Stimulated activated effector memory CD8-positive, alpha-beta T cell treated with anti-CD3 and anti-CD28 coated beads, Interleukin-12 subunit alpha, Interleukin-12 subunit beta, amount 100 ng/mL, for 72 hours (primary cell): ENCODE measurements around the gene CAMKMT.

Experiments used
- ATAC-seq: fragments of 150-1000 bp; cut with Tn5 transposase; 2 replicates; pipeline ENCODE4 v1.10.0; 2021
- DNase-seq, 2 donors: peaks; one replicate each; pipeline ENCODE4 v3.0.0; 2021 to 2022; ENCODE audit warnings: low spot score in 2 of 2
- H3K27ac Mint-ChIP-seq: one replicate; pipeline ENCODE4 v1.8.0; 2022; ENCODE audit warnings: mild to moderate bottlenecking, mixed read lengths
- H3K36me3 Mint-ChIP-seq: one replicate; pipeline ENCODE4 v1.8.0; 2022; ENCODE audit warnings: mild to moderate bottlenecking, mixed read lengths
- H3K4me1 Mint-ChIP-seq: one replicate; pipeline ENCODE4 v1.8.0; 2022; ENCODE audit warnings: mixed read lengths
- H3K4me3 Mint-ChIP-seq: one replicate; pipeline ENCODE4 v1.8.0; 2022; ENCODE audit warnings: mild to moderate bottlenecking, mixed read lengths
- H3K9me3 Mint-ChIP-seq: one replicate; pipeline ENCODE4 v1.8.0; 2022; ENCODE audit warnings: mixed read lengths

Gene CAMKMT

GRCh38 chr2:44672431-44672830 is 310.7 kb downstream of the CAMKMT start:
- H3K4me1 Mint-ChIP-seq = peaks cover 13% of the 10 kb centered on the region
- H3K36me3 Mint-ChIP-seq = no peaks in the 10 kb centered on the region
- ATAC-seq (no peak), DNase-seq (no peak)
- H3K4me3 Mint-ChIP-seq = no peak overlapping the region
- no peaks in the 10 kb centered on the region for H3K9me3 Mint-ChIP-seq
- no peak overlapping the region for H3K27ac Mint-ChIP-seq

GRCh38 chr2:44674473-44675284 is 312.9 kb downstream of the CAMKMT start:
- Mint-ChIP-seq H3K4me3 (no peak overlapping the region), H3K9me3 (no peaks in the 10 kb centered on the region), H3K27ac (no peak overlapping the region), H3K4me1 (peaks cover 7% of the 10 kb centered on the region), H3K36me3 (no peaks in the 10 kb centered on the region)
- ATAC-seq (no peak), DNase-seq (no peak)

- Mint-ChIP-seq H3K4me3 (no peak overlapping the region), H3K36me3 (no peaks in the 10 kb centered on the region), H3K27ac (no peak overlapping the region), H3K4me1 (peaks cover 7% of the 10 kb centered on the region), H3K9me3 (no peaks in the 10 kb centered on the region)
- ATAC-seq = no peak
- no peak for DNase-seq
These were observed 314.6 kb downstream of the CAMKMT start for GRCh38 chr2:44676379-44676778.

GRCh38 chr2:44679584-44679983 is 317.8 kb downstream of the CAMKMT start:
- Mint-ChIP-seq H3K4me1 (no peaks in the 10 kb centered on the region), H3K9me3 (no peaks in the 10 kb centered on the region), H3K36me3 (no peaks in the 10 kb centered on the region), H3K27ac (no peak overlapping the region), H3K4me3 (no peak overlapping the region)
- no peak for DNase-seq
- no peak for ATAC-seq

- no peaks in the 10 kb centered on the region for H3K36me3 Mint-ChIP-seq
- ATAC-seq (no peak), DNase-seq (no peak)
- H3K4me3 Mint-ChIP-seq = no peak overlapping the region
- H3K27ac Mint-ChIP-seq = no peak overlapping the region
- no peaks in the 10 kb centered on the region for H3K9me3 Mint-ChIP-seq
- no peaks in the 10 kb centered on the region for H3K4me1 Mint-ChIP-seq
These were observed 318.2 kb downstream of the CAMKMT start for GRCh38 chr2:44679990-44680389.

GRCh38 chr2:44680424-44680971 is 318.8 kb downstream of the CAMKMT start:
- no peaks in the 10 kb centered on the region for H3K4me1 Mint-ChIP-seq
- no peak for ATAC-seq
- H3K27ac Mint-ChIP-seq = no peak overlapping the region
- H3K9me3 Mint-ChIP-seq = no peaks in the 10 kb centered on the region
- no peak for DNase-seq
- no peak overlapping the region for H3K4me3 Mint-ChIP-seq
- H3K36me3 Mint-ChIP-seq = no peaks in the 10 kb centered on the region

- ATAC-seq (no peak), DNase-seq (no peak)
- Mint-ChIP-seq H3K27ac (no peak overlapping the region), H3K36me3 (no peaks in the 10 kb centered on the region), H3K9me3 (no peaks in the 10 kb centered on the region), H3K4me3 (no peak overlapping the region), H3K4me1 (no peaks in the 10 kb centered on the region)
These were observed 319.3 kb downstream of the CAMKMT start for GRCh38 chr2:44680983-44681531.

- ATAC-seq (no peak), DNase-seq (no peak)
- Mint-ChIP-seq H3K9me3 (no peaks in the 10 kb centered on the region), H3K4me3 (no peak overlapping the region), H3K36me3 (no peaks in the 10 kb centered on the region), H3K27ac (no peak overlapping the region), H3K4me1 (no peaks in the 10 kb centered on the region)
These were observed 320.7 kb downstream of the CAMKMT start for GRCh38 chr2:44682459-44682858.

- no peak overlapping the region for H3K4me3 Mint-ChIP-seq
- no peak overlapping the region for H3K27ac Mint-ChIP-seq
- H3K9me3 Mint-ChIP-seq = no peaks in the 10 kb centered on the region
- H3K36me3 Mint-ChIP-seq = no peaks in the 10 kb centered on the region
- ATAC-seq = no peak
- H3K4me1 Mint-ChIP-seq = no peaks in the 10 kb centered on the region
- DNase-seq = no peak
These were observed 322.8 kb downstream of the CAMKMT start for GRCh38 chr2:44684559-44684958.

GRCh38 chr2:44686561-44686960 is 324.8 kb downstream of the CAMKMT start:
- Mint-ChIP-seq H3K27ac (no peak overlapping the region), H3K4me3 (no peak overlapping the region), H3K9me3 (no peaks in the 10 kb centered on the region), H3K36me3 (no peaks in the 10 kb centered on the region), H3K4me1 (no peaks in the 10 kb centered on the region)
- DNase-seq = no peak
- no peak for ATAC-seq

GRCh38 chr2:44687686-44688455 is 326.1 kb downstream of the CAMKMT start:
- Mint-ChIP-seq H3K4me3 (no peak overlapping the region), H3K4me1 (no peaks in the 10 kb centered on the region), H3K36me3 (no peaks in the 10 kb centered on the region), H3K27ac (no peak overlapping the region), H3K9me3 (no peaks in the 10 kb centered on the region)
- DNase-seq (no peak), ATAC-seq (no peak)

- Mint-ChIP-seq H3K4me3 (no peak overlapping the region), H3K36me3 (no peaks in the 10 kb centered on the region), H3K4me1 (no peaks in the 10 kb centered on the region), H3K9me3 (no peaks in the 10 kb centered on the region), H3K27ac (no peak overlapping the region)
- ATAC-seq (no peak), DNase-seq (no peak)
These were observed 326.8 kb downstream of the CAMKMT start for GRCh38 chr2:44688456-44689124.

- no peaks in the 10 kb centered on the region for H3K9me3 Mint-ChIP-seq
- H3K27ac Mint-ChIP-seq = no peak overlapping the region
- no peaks in the 10 kb centered on the region for H3K4me1 Mint-ChIP-seq
- no peak for DNase-seq
- ATAC-seq = no peak
- H3K4me3 Mint-ChIP-seq = no peak overlapping the region
- no peaks in the 10 kb centered on the region for H3K36me3 Mint-ChIP-seq
These were observed 327.8 kb downstream of the CAMKMT start for GRCh38 chr2:44689516-44689915.

GRCh38 chr2:44691174-44691785 is 329.5 kb downstream of the CAMKMT start:
- Mint-ChIP-seq H3K9me3 (no peaks in the 10 kb centered on the region), H3K27ac (no peak overlapping the region), H3K4me3 (no peak overlapping the region), H3K36me3 (no peaks in the 10 kb centered on the region), H3K4me1 (no peaks in the 10 kb centered on the region)
- ATAC-seq (no peak), DNase-seq (no peak)

GRCh38 chr2:44692821-44693220 is 331.1 kb downstream of the CAMKMT start:
- Mint-ChIP-seq H3K27ac (no peak overlapping the region), H3K36me3 (no peaks in the 10 kb centered on the region), H3K4me1 (no peaks in the 10 kb centered on the region), H3K9me3 (no peaks in the 10 kb centered on the region), H3K4me3 (no peak overlapping the region)
- DNase-seq (no peak), ATAC-seq (no peak)
